T-helper 2 cell treated with Interferon-gamma antibody and Interleukin-4, amounts not matched to agents 5 μg/mL and 100 μg/mL, for 36 hours (primary cell): ENCODE results near the gene ZDHHC15.
"Not testable (repeated sequence)": the region's sequence is repeated elsewhere in the genome, so short reads cannot be mapped to it uniquely, and the experiment has no call there.

Source experiments
- DNase-seq: peaks from one replicate; pipeline ENCODE4 v3.0.0; 2021; ENCODE audit warnings: low spot score
- H3K27ac Mint-ChIP-seq: one replicate; pipeline ENCODE4 v1.8.0; 2021; ENCODE audit warnings: mild to moderate bottlenecking, mixed read lengths
- H3K27me3 Mint-ChIP-seq: one replicate; pipeline ENCODE4 v1.8.0; 2021; ENCODE audit warnings: low read depth, mixed read lengths
- H3K36me3 Mint-ChIP-seq: one replicate; pipeline ENCODE4 v1.8.0; 2021; ENCODE audit warnings: low read depth, mixed read lengths
- H3K4me1 Mint-ChIP-seq: one replicate; pipeline ENCODE4 v1.8.0; 2021; ENCODE audit warnings: low read depth, mixed read lengths
- H3K4me3 Mint-ChIP-seq: one replicate; pipeline ENCODE4 v1.8.0; 2022; ENCODE audit warnings: mild to moderate bottlenecking, moderate library complexity, mixed read lengths
- H3K9me3 Mint-ChIP-seq: one replicate; pipeline ENCODE4 v1.8.0; 2021; ENCODE audit warnings: mixed read lengths

The ZDHHC15 gene

GRCh38 chrX:75522565-75523431 is at the start of gene ZDHHC15:
Gene ZDHHC15, minus strand, starts transcription at chrX:75523037. Its CDS starts 13 bp downstream, at chrX:75523024.
- H3K36me3 Mint-ChIP-seq, result no peaks in the 10 kb centered on the region
- H3K27me3 Mint-ChIP-seq, result no peaks in the 10 kb centered on the region
- H3K4me3 Mint-ChIP-seq, result peak within 1 kb of the TSS; percentile 86
- peak within 1 kb of the TSS; percentile 22 for H3K27ac Mint-ChIP-seq
- H3K9me3 Mint-ChIP-seq, result no peaks in the 10 kb centered on the region
- peak; percentile 26 for DNase-seq
- H3K4me1 Mint-ChIP-seq, result peaks cover 11% of the 10 kb centered on the region

- H3K27ac Mint-ChIP-seq, H3K4me3 Mint-ChIP-seq, H3K27me3 Mint-ChIP-seq, DNase-seq, H3K36me3 Mint-ChIP-seq, H3K9me3 Mint-ChIP-seq, H3K4me1 Mint-ChIP-seq: not testable (repeated sequence)
Observed at GRCh38 chrX:75560544-75560943, 37.7 kb upstream of the ZDHHC15 start.

GRCh38 chrX:75547783-75548182 is 24.9 kb upstream of the ZDHHC15 start:
- no peak for DNase-seq
- H3K4me1 Mint-ChIP-seq, result no peaks in the 10 kb centered on the region
- H3K27ac Mint-ChIP-seq, result no peak overlapping the region
- no peaks in the 10 kb centered on the region for H3K36me3 Mint-ChIP-seq
- no peaks in the 10 kb centered on the region for H3K27me3 Mint-ChIP-seq
- no peak overlapping the region for H3K4me3 Mint-ChIP-seq
- no peaks in the 10 kb centered on the region for H3K9me3 Mint-ChIP-seq

GRCh38 chrX:75546724-75547511 is 24.1 kb upstream of the ZDHHC15 start:
- Mint-ChIP-seq H3K27ac (no peak overlapping the region), H3K36me3 (no peaks in the 10 kb centered on the region), H3K27me3 (no peaks in the 10 kb centered on the region), H3K4me3 (no peak overlapping the region), H3K4me1 (no peaks in the 10 kb centered on the region), H3K9me3 (no peaks in the 10 kb centered on the region)
- DNase-seq, result no peak

- H3K36me3 Mint-ChIP-seq, result no peaks in the 10 kb centered on the region
- no peaks in the 10 kb centered on the region for H3K9me3 Mint-ChIP-seq
- no peak for DNase-seq
- H3K27ac Mint-ChIP-seq, result no peak overlapping the region
- H3K4me1 Mint-ChIP-seq, result no peaks in the 10 kb centered on the region
- no peaks in the 10 kb centered on the region for H3K27me3 Mint-ChIP-seq
- no peak overlapping the region for H3K4me3 Mint-ChIP-seq
Observed at GRCh38 chrX:75544786-75545185, 21.9 kb upstream of the ZDHHC15 start.

GRCh38 chrX:75483933-75484332 is 38.9 kb downstream of the ZDHHC15 start:
- H3K36me3 Mint-ChIP-seq, result no peaks in the 10 kb centered on the region

GRCh38 chrX:75461780-75462179 is 61.1 kb downstream of the ZDHHC15 start:
- H3K27ac Mint-ChIP-seq, H3K4me3 Mint-ChIP-seq, DNase-seq, H3K4me1 Mint-ChIP-seq, H3K27me3 Mint-ChIP-seq, H3K36me3 Mint-ChIP-seq: not testable (repeated sequence)
- H3K9me3 Mint-ChIP-seq, result peaks cover 24% of the 10 kb centered on the region

More at GRCh38 chrX:75483933-75484332, 38.9 kb downstream of the ZDHHC15 start:
- DNase-seq, result no peak
- Mint-ChIP-seq H3K4me3 (no peak overlapping the region), H3K27me3 (no peaks in the 10 kb centered on the region), H3K27ac (no peak overlapping the region), H3K9me3 (peaks cover 8% of the 10 kb centered on the region), H3K4me1 (no peaks in the 10 kb centered on the region)

GRCh38 chrX:75421688-75422230 is 101.1 kb downstream of the ZDHHC15 start:
- no peak overlapping the region for H3K27ac Mint-ChIP-seq
- DNase-seq, result no peak
- H3K27me3 Mint-ChIP-seq, result no peaks in the 10 kb centered on the region
- H3K4me1 Mint-ChIP-seq, result no peaks in the 10 kb centered on the region
- no peaks in the 10 kb centered on the region for H3K36me3 Mint-ChIP-seq
- H3K9me3 Mint-ChIP-seq, result no peaks in the 10 kb centered on the region
- H3K4me3 Mint-ChIP-seq, result no peak overlapping the region

- not testable (repeated sequence) for H3K27ac Mint-ChIP-seq, H3K4me3 Mint-ChIP-seq
Observed at GRCh38 chrX:75407153-75407552, 115.7 kb downstream of the ZDHHC15 start.

GRCh38 chrX:75390470-75390869 is 132.4 kb downstream of the ZDHHC15 start:
- Mint-ChIP-seq H3K27me3 (peaks cover 2% of the 10 kb centered on the region), H3K36me3 (no peaks in the 10 kb centered on the region), H3K4me3 (no peak overlapping the region), H3K4me1 (no peaks in the 10 kb centered on the region), H3K27ac (no peak overlapping the region), H3K9me3 (peaks cover 26% of the 10 kb centered on the region)
- DNase-seq, result no peak

More at GRCh38 chrX:75407153-75407552, 115.7 kb downstream of the ZDHHC15 start:
- not testable (repeated sequence) for H3K4me1 Mint-ChIP-seq, H3K27me3 Mint-ChIP-seq, H3K36me3 Mint-ChIP-seq, DNase-seq
- peaks cover 21% of the 10 kb centered on the region for H3K9me3 Mint-ChIP-seq

- no peaks in the 10 kb centered on the region for H3K36me3 Mint-ChIP-seq
Observed at GRCh38 chrX:75369721-75370120, 153.1 kb downstream of the ZDHHC15 start.

GRCh38 chrX:75366861-75367260 is 156.0 kb downstream of the ZDHHC15 start:
- H3K4me3 Mint-ChIP-seq, result no peak overlapping the region
- no peaks in the 10 kb centered on the region for H3K4me1 Mint-ChIP-seq
- H3K36me3 Mint-ChIP-seq, result no peaks in the 10 kb centered on the region
- DNase-seq, result no peak
- peaks cover 6% of the 10 kb centered on the region for H3K9me3 Mint-ChIP-seq
- no peak overlapping the region for H3K27ac Mint-ChIP-seq
- no peaks in the 10 kb centered on the region for H3K27me3 Mint-ChIP-seq

More at GRCh38 chrX:75369721-75370120, 153.1 kb downstream of the ZDHHC15 start:
- Mint-ChIP-seq H3K9me3 (no peaks in the 10 kb centered on the region), H3K27me3 (no peaks in the 10 kb centered on the region), H3K27ac (no peak overlapping the region), H3K4me3 (no peak overlapping the region), H3K4me1 (no peaks in the 10 kb centered on the region)
- DNase-seq, result no peak

- Mint-ChIP-seq H3K27ac (no peak overlapping the region), H3K4me3 (no peak overlapping the region), H3K9me3 (peaks cover 6% of the 10 kb centered on the region), H3K36me3 (no peaks in the 10 kb centered on the region), H3K27me3 (no peaks in the 10 kb centered on the region), H3K4me1 (no peaks in the 10 kb centered on the region)
- DNase-seq, result no peak
Observed at GRCh38 chrX:75365243-75365975, 157.4 kb downstream of the ZDHHC15 start.
